AG09309 (cell line): ENCODE results near the gene IGF1R.

ENCODE experiments used
- DNase-seq: peaks from one replicate; pipeline ENCODE4 v3.0.0-alpha.2; 2010; ENCODE audit warnings: low read depth
- H3K4me3 ChIP-seq: 2 replicates; pipeline ENCODE4 v1.5.1; 2011; ENCODE audit warnings: mild to moderate bottlenecking, low read depth, low read length, moderate library complexity; ENCODE audit not compliant: control insufficient read depth
- TF ChIP-seq, protein P1 (sequence below): IDR thresholded peaks from 2 replicates; pipeline ENCODE4 v1.5.1; 2011; ENCODE audit warnings: mild to moderate bottlenecking, low read depth, low read length, inconsistent platforms; ENCODE audit not compliant: insufficient read depth, control insufficient read depth; ENCODE audit errors: missing control alignments

Gene IGF1R

DNA sequence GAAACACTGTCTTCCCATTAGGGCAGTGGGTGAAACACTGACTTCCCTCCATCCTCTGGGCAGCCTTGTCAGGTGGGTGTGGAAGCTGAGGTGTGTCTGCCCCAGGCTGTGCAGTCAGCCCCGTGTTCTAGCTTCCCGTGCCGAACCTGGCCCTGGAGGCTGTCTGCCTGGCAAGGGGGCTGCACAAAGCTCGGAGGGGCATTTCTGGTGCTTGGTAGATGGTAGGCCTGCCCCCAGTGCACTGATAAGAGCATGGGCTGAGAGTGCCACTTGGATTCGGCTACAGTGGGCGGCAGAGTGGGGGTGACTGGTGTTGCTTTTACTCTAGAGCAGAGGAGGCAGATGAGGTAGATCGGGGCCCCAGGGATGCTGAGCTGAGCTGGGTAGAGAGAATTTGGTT lies 21.3 kb downstream of the IGF1R start:
- no peak overlapping the region for H3K4me3 ChIP-seq
- TF ChIP-seq, protein P1, sequence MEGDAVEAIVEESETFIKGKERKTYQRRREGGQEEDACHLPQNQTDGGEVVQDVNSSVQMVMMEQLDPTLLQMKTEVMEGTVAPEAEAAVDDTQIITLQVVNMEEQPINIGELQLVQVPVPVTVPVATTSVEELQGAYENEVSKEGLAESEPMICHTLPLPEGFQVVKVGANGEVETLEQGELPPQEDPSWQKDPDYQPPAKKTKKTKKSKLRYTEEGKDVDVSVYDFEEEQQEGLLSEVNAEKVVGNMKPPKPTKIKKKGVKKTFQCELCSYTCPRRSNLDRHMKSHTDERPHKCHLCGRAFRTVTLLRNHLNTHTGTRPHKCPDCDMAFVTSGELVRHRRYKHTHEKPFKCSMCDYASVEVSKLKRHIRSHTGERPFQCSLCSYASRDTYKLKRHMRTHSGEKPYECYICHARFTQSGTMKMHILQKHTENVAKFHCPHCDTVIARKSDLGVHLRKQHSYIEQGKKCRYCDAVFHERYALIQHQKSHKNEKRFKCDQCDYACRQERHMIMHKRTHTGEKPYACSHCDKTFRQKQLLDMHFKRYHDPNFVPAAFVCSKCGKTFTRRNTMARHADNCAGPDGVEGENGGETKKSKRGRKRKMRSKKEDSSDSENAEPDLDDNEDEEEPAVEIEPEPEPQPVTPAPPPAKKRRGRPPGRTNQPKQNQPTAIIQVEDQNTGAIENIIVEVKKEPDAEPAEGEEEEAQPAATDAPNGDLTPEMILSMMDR, result no peak
- no peak for DNase-seq

DNA sequence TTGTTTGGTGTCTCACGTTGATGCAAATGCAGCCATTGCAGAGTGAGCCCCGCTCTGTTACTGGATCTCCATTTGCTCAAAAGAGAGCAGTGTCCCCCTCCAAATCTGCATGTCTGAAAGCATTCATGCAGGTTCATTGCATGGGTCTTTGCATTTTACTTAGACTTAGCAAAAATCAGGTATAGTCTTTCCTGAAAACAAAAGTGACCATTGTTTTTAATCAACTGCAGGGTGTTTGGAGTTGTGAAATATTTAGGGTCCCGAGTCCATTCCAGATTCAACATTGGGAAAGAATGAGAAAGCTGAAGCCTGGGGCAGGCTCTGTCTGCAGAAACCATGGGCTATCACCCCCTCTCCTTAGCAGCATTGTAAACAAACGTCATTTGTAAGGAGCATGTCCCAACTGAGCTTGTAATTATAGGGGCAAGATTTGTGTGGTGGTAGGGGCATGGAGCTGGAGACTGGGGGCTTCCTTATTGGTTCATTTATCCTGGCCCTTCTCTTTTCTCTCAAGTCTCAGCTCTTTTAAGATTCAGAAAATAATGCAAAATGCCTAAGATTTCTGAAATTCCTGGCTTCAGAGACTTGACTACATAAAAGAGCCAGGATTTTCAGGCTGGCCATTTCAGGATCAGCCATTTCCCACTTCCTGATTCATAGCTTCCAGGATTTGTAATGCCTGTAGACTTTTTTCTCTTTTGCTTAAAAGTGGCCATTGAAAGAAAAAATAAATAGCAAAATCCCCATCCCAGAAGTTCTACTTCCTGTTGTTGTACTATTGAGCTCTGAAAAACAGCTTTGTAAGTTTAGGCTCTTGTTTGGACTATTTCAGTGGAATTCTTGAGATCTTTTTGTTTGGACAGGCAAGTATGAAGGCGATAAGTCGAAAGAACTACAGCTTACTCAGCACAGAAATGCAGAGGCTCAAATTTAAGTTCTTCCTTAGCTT lies 23.0 kb downstream of the IGF1R start:
- TF ChIP-seq, protein P1, result no peak
- no peak overlapping the region for H3K4me3 ChIP-seq
- DNase-seq, result no peak

DNA sequence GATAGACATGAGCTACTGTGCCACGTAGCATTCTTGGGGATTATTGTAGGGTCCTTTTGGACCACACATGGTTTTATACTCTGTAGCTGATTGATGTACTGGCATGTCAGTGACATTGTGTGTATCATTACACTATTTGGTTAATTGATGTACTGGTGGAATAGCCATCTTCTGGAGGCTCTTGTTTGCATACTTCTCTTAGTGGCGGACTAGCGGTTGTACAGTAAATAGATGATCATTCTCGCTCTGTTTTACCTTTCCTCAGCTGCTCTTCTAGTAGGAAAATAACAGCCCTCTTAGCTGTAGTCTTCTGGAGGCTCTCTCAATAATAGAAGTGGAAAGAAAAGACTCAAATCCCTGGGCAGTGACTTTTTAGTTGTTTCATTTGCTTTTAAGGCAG lies 24.8 kb downstream of the IGF1R start:
- TF ChIP-seq, protein P1, result no peak
- no peak for DNase-seq

DNA sequence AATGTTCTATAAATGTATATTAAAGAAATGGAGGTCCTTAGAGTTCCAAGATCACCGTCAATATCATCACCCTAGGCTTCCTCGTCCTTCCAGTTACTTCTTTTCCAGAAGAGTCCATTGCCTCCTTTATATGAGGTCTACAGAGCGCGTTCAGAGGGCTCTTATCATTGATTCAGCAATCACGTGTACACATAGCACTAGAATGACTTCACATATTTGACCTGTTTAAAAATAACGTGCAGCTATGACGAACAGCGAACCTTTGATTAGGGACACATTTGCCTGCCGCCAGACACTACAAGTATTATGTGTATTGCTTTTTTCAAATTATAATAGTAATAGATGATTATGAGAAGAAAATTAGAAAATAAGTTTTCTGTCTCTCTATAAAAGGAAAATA lies 26.0 kb downstream of the IGF1R start:
- DNase-seq, result no peak
- TF ChIP-seq, protein P1, result no peak
- H3K4me3 ChIP-seq, result no peak overlapping the region

More for the DNA sequence above, 24.8 kb downstream of the IGF1R start:
- no peak overlapping the region for H3K4me3 ChIP-seq

DNA sequence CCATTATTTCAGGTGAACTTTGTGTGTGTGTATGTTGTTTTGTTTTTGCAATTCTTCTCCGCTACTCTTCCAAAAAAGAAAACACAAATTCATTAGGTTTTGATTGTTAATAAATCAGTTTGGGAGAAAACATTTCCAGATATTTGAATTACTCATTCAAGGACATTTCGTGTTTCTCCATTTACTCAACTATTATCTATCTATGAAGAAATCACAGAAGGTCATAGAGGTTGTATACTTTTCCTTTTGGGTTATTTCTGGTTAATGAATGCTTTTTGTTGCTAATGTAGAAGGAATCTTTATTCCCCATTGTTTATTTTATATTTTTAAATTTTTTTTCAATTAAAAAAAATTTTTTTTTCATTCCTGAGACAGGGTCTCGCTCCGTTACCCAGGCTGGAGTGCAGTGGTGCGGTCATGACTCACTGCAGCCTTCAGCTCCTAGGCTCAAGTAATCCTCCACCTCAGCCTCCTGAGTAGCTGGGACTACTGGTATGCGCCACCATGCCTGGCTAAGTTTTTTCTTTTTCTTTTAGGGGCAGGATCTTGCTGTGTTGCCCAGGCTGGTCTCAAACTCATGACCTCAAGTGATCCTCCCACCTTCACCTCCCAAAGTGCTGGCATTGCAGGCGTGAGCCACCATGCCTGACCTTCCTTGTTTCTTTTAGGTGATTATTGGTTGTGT lies 28.4 kb downstream of the IGF1R start:
- no peak for DNase-seq
- TF ChIP-seq, protein P1, result no peak
- no peak overlapping the region for H3K4me3 ChIP-seq

- TF ChIP-seq, protein P1, result no peak
- H3K4me3 ChIP-seq, result no peak overlapping the region
- no peak for DNase-seq
Measured at GRCh38 chr15:98677345-98678059, 29.2 kb downstream of the IGF1R start.
